OCI-LY7 (cell line): ENCODE results near the gene SGO2.
"Not testable (repeated sequence)": the region's sequence is repeated elsewhere in the genome, so short reads cannot be mapped to it uniquely, and the experiment has no call there.

Source experiments
- CTCF ChIP-seq: fragments of 200-600 bp; sonication (generic); conservative IDR thresholded peaks from 2 replicates; pipeline ENCODE4 v1.5.1; 2014; ENCODE audit warnings: mild to moderate bottlenecking, antibody characterized with exemption, low read length, moderate library complexity, mixed read lengths
- EZH2phosphoT487 ChIP-seq: fragments of 200-600 bp; sonication (generic); IDR thresholded peaks from 2 replicates; pipeline ENCODE4 v1.6.1; 2018; ENCODE audit warnings: low read depth, borderline replicate concordance, mild to moderate bottlenecking, mixed run types, antibody characterized with exemption, low read length, moderate library complexity, mixed read lengths

- TF ChIP-seq CTCF, EZH2phosphoT487: not testable (repeated sequence)
Observed at GRCh38 chr2:200628461-200628860, 102.5 kb downstream of the SGO2 start.
